GM12878 (cell line): ENCODE measurements around the gene IGF1R. TPM values are rescaled to one million over a fixed set of nuclear protein-coding genes. Genes with fewer than 3 reads are reported as not detected.
A peak's percentile ranks its signal among the peaks of the same experiment; 100 is the strongest.

Experiments
- ATAC-seq: fragments of 200-7000 bp; cut with Tn5 transposase; 3 replicates; pipeline ENCODE4 v1.9.1; 2020; ENCODE audit warnings: mild to moderate bottlenecking, moderate library complexity
- BruUV-seq: library from RNA; stranded (reverse); fragments of 400-500 nt; replicated peaks from 2 replicates; lab custom pipeline; 2021; lab: Mats Ljungman, UMichigan
- CTCF ChIA-PET: fragments of 300-600 bp; sonication (Branson Sonifier 250); formaldehyde crosslinking; extraction: SDS; loops from one replicate; lab custom pipeline; 2021; ENCODE audit warnings: inconsistent platforms; lab: Yijun Ruan, JAX
- POLR2A ChIA-PET: fragments of 350-600 bp; formaldehyde crosslinking; extraction: SDS; loops from one replicate; lab custom pipeline; 2021; ENCODE audit warnings: inconsistent platforms; lab: Charles Lee
- RAD21 ChIA-PET: fragments of 300-600 bp; sonication (Branson Sonifier 250); formaldehyde crosslinking; loops from one replicate; lab custom pipeline; 2023; ENCODE audit warnings: antibody characterized with exemption; ENCODE audit not compliant: unreplicated experiment; lab: Charles Lee
- SMC1A ChIA-PET: fragments of 300-600 bp; sonication (Branson Sonifier 250); formaldehyde crosslinking; loops from one replicate; lab custom pipeline; 2023; ENCODE audit not compliant: unreplicated experiment, uncharacterized antibody; lab: Charles Lee
- DNase-seq: peaks from one replicate; pipeline ENCODE4 v3.0.0-alpha.2; 2011; ENCODE audit warnings: low read depth, low spot score
- FAIRE-seq: peaks from 3 replicates; lab custom pipeline; 2011; peaks lifted over from hg19 to GRCh38; lab: Jason Lieb, UNC
- H2AFZ ChIP-seq: 2 replicates; pipeline ENCODE4 v1.6.0; 2011; ENCODE audit warnings: low read depth, low read length, control low read depth; ENCODE audit not compliant: control insufficient read depth
- H3K27ac ChIP-seq: 2 replicates; pipeline ENCODE4 v1.5.1; 2011; ENCODE audit warnings: control low read depth; ENCODE audit not compliant: control insufficient read depth, insufficient read depth
- H3K27me3 ChIP-seq, 2 experiments: replicated peaks in 1 of 2; 2 replicates each; pipeline versions ENCODE4 v1.6.0 to v1.6.1; 2011; ENCODE audit warnings: low read length in 1 of 2; ENCODE audit not compliant: control insufficient read depth in 2 of 2, insufficient read depth in 2 of 2
- H3K36me3 ChIP-seq, 2 experiments: 2 replicates each; pipeline ENCODE4 v1.5.1; 2011; ENCODE audit warnings: low read length in 1 of 2; ENCODE audit not compliant: control insufficient read depth in 2 of 2, insufficient read depth in 2 of 2
- H3K4me1 ChIP-seq: 2 replicates; pipeline ENCODE4 v1.6.1; 2011; ENCODE audit warnings: mild to moderate bottlenecking, low read length, moderate library complexity, mixed read lengths; ENCODE audit not compliant: control insufficient read depth, insufficient read depth
- H3K4me2 ChIP-seq: 2 replicates; pipeline ENCODE4 v1.6.0; 2011; ENCODE audit warnings: control low read depth; ENCODE audit not compliant: control insufficient read depth, insufficient read depth
- H3K4me3 ChIP-seq: fragments of 200-600 bp; sonication (generic); 2 replicates; pipeline ENCODE4 v1.5.1; 2016
- H3K79me2 ChIP-seq: 2 replicates; pipeline ENCODE4 v1.6.0; 2011; ENCODE audit warnings: low read length; ENCODE audit not compliant: control insufficient read depth, insufficient read depth
- H3K9ac ChIP-seq: 2 replicates; pipeline ENCODE4 v1.8.0; 2011; ENCODE audit warnings: low read length, control low read depth, mixed read lengths; ENCODE audit not compliant: control insufficient read depth, insufficient read depth
- H3K9me3 ChIP-seq: replicated peaks from 3 replicates; pipeline ENCODE4 v1.5.1; 2011; ENCODE audit warnings: mild to moderate bottlenecking, low read length; ENCODE audit not compliant: control insufficient read depth, insufficient read depth
- H4K20me1 ChIP-seq: 2 replicates; pipeline ENCODE4 v1.6.0; 2011; ENCODE audit not compliant: control insufficient read depth, insufficient read depth
- NFYA ChIP-seq: IDR thresholded peaks from 2 replicates; pipeline ENCODE4 v1.6.1; 2011; ENCODE audit warnings: low read depth, mild to moderate bottlenecking, low read length, improper control_type of control experiment, borderline replicate concordance
- RAD21 ChIP-seq: IDR thresholded peaks from 2 replicates; pipeline ENCODE4 v1.6.1; 2011; ENCODE audit warnings: mild to moderate bottlenecking, low read depth, low read length, moderate library complexity; ENCODE audit not compliant: insufficient read depth
- SMC3 ChIP-seq: IDR thresholded peaks from 2 replicates; pipeline ENCODE4 v1.6.1; 2011; ENCODE audit warnings: low read length, improper control_type of control experiment, borderline replicate concordance
- WGBS: methylation state at CpG from one replicate; pipeline ENCODE4 v1.1.6; 2016; ENCODE audit warnings: low lambda C conversion rate; ENCODE audit not compliant: insufficient replicate concordance, insufficient coverage; ENCODE audit errors: missing lambda C conversion rate; 5-methylcytosine and 5-hydroxymethylcytosine counted together
- in situ Hi-C: fragments of 300-500 bp; cut with MboI; formaldehyde crosslinking; loops from 9 replicates; pipeline ENCODE4 v1.14.3; 2018; ENCODE audit warnings: mixed read lengths
- intact Hi-C: fragments of 100-400 bp; cut with micrococcal nuclease; formaldehyde crosslinking; loops from one replicate; pipeline ENCODE4 v1.14.2; 2022; ENCODE audit not compliant: unreplicated experiment
- polyA plus RNA-seq, 11 experiments: library from polyadenylated mRNA; depleted of rRNA in 4 of 11; unstranded in 6 of 11; stranded (reverse) in 5 of 11; fragments of >200 nt; fragmentation: Nextera tagmentation in 4 of 11; fragmentation: Illumina TruSeq in 1 of 11; extraction: Ambion mirVana in 4 of 11; extraction: Trizol in 1 of 11; gene quantifications; 1 replicate in 1 of 11; 2 replicates in 10 of 11; pipeline versions ENCODE4 v1.2.1 to v1.2.3, GENCODE V29; 2011 to 2016; ENCODE audit warnings: inconsistent platforms in 2 of 11, missing spikeins in 2 of 11, low read depth in 1 of 11
- total RNA-seq, 4 experiments: library from RNA; depleted of rRNA in 3 of 4; stranded (reverse); fragments of >200 nt in 3 of 4; fragmentation: Illumina TruSeq in 1 of 4; extraction: Trizol in 1 of 4; gene quantifications; 2 replicates each; pipeline versions ENCODE4 v1.2.1 to v1.2.3, GENCODE V29; 2013 to 2021
- TF ChIP-seq, protein P1 (sequence below), 3 experiments: IDR thresholded peaks in 2 of 3; conservative IDR thresholded peaks in 1 of 3; 2 replicates each; pipeline ENCODE4 v1.5.1; 2011; ENCODE audit warnings: low read depth in 3 of 3, low read length in 3 of 3, mild to moderate bottlenecking in 3 of 3, control low read depth in 2 of 3, moderate library complexity in 2 of 3, inconsistent platforms in 1 of 3, mixed read lengths in 1 of 3; ENCODE audit not compliant: control insufficient read depth in 2 of 3, insufficient read depth in 1 of 3; ENCODE audit errors: extremely low read depth in 1 of 3
- TF ChIP-seq, protein P2 (sequence below): IDR thresholded peaks from 2 replicates; pipeline ENCODE4 v1.6.1; 2011; ENCODE audit warnings: low read depth, mild to moderate bottlenecking, low read length, moderate library complexity, borderline replicate concordance; ENCODE audit errors: extremely low read depth
- TF ChIP-seq, protein P3 (sequence below): IDR thresholded peaks from 2 replicates; pipeline ENCODE4 v1.6.1; 2011; ENCODE audit warnings: low read depth, low read length, improper control_type of control experiment, borderline replicate concordance
- TF ChIP-seq, protein P4 (sequence below): fragments of 450-650 bp; IDR thresholded peaks from 2 replicates; pipeline ENCODE4 v1.6.1; 2018; ENCODE audit warnings: borderline replicate concordance, mild to moderate bottlenecking; ENCODE audit not compliant: partially characterized antibody

IGF1R gene
- total and polyA plus RNA-seq, 10 of the 15 experiments (the other 5 are each of a cell fraction or from before 2014, with no cell fraction given) = 0.03 to 2.7 (median 0.66) TPM

DNA sequence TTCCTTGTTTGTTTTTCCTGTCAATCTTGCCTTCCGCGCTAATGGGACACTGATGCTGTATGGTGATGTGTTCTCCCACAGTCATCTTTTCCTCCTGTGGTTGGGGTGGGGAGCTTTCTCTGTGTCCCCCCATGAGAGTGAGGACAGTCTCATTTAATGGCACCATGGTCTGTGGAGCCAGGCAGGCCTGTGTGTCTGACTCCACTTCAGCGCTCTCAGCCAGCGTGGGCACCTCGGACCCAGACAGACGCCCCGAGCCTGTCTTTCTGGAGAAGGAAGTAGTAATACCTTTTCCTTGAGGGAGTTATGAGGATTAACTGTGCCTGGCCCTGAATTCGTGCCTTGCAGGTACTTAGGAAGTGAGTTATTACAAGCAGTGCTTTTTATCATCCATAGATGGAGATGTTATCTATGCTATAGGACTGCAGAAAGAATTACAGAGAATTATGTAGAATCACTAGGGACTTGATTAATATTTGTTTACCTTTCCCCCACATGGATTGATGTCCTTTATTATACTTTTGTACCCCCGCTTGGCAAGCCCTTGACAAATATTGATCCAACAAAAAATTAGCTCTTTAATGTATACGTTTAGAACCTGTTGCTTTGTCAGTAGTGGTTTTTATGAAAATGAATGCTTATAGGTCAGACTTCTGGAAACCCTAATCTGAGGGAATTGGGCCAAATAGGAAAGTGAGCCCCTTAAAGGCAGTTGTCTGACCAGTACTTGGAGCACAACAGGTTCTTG, 206.9 kb downstream of the IGF1R start:
- no peak overlapping the region for H3K4me2 ChIP-seq
- no peaks in the 10 kb centered on the region for H3K79me2 ChIP-seq
- DNase-seq (no peak), FAIRE-seq (no peak), ATAC-seq (no peak)
- WGBS = 47% methylated on average over 10 of the region's 10 CpGs
- TF ChIP-seq RAD21 (0 out of 2 replicates have a peak, but pooled peaks have one; percentile 16), NFYA (no peak), SMC3 (no peak)
- TF ChIP-seq, protein P1, sequence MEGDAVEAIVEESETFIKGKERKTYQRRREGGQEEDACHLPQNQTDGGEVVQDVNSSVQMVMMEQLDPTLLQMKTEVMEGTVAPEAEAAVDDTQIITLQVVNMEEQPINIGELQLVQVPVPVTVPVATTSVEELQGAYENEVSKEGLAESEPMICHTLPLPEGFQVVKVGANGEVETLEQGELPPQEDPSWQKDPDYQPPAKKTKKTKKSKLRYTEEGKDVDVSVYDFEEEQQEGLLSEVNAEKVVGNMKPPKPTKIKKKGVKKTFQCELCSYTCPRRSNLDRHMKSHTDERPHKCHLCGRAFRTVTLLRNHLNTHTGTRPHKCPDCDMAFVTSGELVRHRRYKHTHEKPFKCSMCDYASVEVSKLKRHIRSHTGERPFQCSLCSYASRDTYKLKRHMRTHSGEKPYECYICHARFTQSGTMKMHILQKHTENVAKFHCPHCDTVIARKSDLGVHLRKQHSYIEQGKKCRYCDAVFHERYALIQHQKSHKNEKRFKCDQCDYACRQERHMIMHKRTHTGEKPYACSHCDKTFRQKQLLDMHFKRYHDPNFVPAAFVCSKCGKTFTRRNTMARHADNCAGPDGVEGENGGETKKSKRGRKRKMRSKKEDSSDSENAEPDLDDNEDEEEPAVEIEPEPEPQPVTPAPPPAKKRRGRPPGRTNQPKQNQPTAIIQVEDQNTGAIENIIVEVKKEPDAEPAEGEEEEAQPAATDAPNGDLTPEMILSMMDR (IDR thresholded peaks at IDR 0.05 in 2 of 3, conservative IDR thresholded peaks at IDR 0.05 in 1 of 3; ENCODE audit: control insufficient read depth in 2 of 3, extremely low read depth in 1 of 3, insufficient read depth in 1 of 3, low read depth in 3 of 3, low read length in 3 of 3) = peak in 1 of 3 experiments; percentile 29; a peak in 1 of 6 replicates
- TF ChIP-seq, protein P2, sequence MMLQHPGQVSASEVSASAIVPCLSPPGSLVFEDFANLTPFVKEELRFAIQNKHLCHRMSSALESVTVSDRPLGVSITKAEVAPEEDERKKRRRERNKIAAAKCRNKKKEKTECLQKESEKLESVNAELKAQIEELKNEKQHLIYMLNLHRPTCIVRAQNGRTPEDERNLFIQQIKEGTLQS = no peak
- TF ChIP-seq, protein P3, sequence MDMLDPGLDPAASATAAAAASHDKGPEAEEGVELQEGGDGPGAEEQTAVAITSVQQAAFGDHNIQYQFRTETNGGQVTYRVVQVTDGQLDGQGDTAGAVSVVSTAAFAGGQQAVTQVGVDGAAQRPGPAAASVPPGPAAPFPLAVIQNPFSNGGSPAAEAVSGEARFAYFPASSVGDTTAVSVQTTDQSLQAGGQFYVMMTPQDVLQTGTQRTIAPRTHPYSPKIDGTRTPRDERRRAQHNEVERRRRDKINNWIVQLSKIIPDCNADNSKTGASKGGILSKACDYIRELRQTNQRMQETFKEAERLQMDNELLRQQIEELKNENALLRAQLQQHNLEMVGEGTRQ = no peak
- TF ChIP-seq, protein P4, sequence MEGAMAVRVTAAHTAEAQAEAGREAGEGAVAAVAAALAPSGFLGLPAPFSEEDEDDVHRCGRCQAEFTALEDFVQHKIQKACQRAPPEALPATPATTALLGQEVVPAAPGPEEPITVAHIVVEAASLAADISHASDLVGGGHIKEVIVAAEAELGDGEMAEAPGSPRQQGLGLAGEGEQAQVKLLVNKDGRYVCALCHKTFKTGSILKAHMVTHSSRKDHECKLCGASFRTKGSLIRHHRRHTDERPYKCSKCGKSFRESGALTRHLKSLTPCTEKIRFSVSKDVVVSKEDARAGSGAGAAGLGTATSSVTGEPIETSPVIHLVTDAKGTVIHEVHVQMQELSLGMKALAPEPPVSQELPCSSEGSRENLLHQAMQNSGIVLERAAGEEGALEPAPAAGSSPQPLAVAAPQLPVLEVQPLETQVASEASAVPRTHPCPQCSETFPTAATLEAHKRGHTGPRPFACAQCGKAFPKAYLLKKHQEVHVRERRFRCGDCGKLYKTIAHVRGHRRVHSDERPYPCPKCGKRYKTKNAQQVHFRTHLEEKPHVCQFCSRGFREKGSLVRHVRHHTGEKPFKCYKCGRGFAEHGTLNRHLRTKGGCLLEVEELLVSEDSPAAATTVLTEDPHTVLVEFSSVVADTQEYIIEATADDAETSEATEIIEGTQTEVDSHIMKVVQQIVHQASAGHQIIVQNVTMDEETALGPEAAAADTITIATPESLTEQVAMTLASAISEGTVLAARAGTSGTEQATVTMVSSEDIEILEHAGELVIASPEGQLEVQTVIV = no peak
- ChIA-PET CTCF (interaction anchor here (1.0 to 2.7 kb wide), 6 partner anchors 203 to 224 kb away, joined by 3 to 15 read pairs (median 4); partner anchors contain the start of gene IGF1R), RAD21 (interaction anchor here (1.0 kb wide), 1 partner anchor 221 kb away, joined by 5 read pairs; no protein-coding TSS in a partner anchor), SMC1A (interaction anchor here (0.8 to 1.9 kb wide), 5 partner anchors 11 to 357 kb away, joined by 3 to 7 read pairs (median 4); no protein-coding TSS in a partner anchor), POLR2A (no interaction called here)
- no peak overlapping the region for H3K9ac ChIP-seq
- no peak overlapping the region for H3K27ac ChIP-seq
- H3K36me3 ChIP-seq = no peaks in the 10 kb centered on the region
- H3K4me1 ChIP-seq = peaks cover 14% of the 10 kb centered on the region
- H3K4me3 ChIP-seq = no peak overlapping the region
- no peaks in the 10 kb centered on the region for H4K20me1 ChIP-seq
- no peaks in the 10 kb centered on the region for H3K27me3 ChIP-seq
- H3K9me3 ChIP-seq = no peaks in the 10 kb centered on the region
- intact Hi-C loops (no loop called here), in situ Hi-C loops (no loop called here)
- BruUV-seq = no TSS peak
- no peak overlapping the region for H2AFZ ChIP-seq
